ENCODE measurements around the gene DIP2A.

The DIP2A gene

DNA sequence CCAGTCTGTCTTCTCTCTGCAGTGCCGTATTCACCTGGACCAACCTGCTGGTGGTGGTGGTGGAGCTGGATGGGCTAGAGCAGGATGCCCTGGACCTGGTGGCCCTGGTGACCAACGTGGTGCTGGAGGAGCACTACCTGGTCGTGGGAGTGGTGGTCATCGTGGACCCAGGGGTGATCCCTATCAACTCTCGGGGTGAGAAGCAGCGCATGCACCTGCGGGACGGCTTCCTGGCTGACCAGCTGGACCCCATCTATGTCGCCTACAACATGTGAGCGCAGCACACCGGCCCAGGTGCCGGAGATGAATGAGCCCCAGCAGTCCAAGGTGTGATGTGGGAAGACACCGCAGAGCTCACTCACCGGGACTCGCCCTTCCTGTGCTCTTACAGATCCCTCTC lies 108.7 kb downstream of the DIP2A start:
- H3K36me3 ChIP-seq (ENCODE audit: control insufficient read depth in 1 of 2, insufficient read depth in 2 of 2, low read depth in 1 of 2, low read length in 2 of 2), result peaks cover 61 to 97% of the 10 kb centered on the region in 2 experiments
- WGBS, result 97% methylated on average over 12 of the region's 15 CpGs

DNA sequence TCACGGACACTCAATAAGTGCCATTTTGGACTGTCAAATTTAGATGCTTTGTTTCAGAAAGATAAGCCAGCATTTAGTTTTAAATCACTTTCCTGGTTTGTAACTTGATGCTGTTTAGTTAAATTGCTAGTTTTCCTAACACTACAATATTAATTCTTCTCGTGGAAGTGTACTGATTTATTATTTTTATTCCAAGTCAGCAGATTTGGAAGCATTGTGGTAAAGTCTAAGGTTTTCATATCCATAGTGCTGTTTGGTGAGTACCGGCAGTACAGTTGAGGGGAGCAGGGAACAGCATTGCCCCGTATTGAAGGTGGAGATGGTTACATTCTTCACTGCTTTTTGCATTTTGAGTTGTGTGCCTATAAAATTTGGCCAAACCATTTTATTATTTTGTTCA lies 109.9 kb downstream of the DIP2A start:
- H2AFZ ChIP-seq (ENCODE audit: low read depth, low read length), result no peak overlapping the region
- H2BK5ac ChIP-seq (ENCODE audit: low read depth, low read length, poor library complexity, severe bottlenecking), result no peak overlapping the region
- H3K4ac ChIP-seq (ENCODE audit: low read depth in 1 of 2, low read length in 2 of 2), result no peak overlapping the region
- H3K36me3 ChIP-seq (ENCODE audit: control insufficient read depth in 1 of 2, insufficient read depth in 2 of 2, low read depth in 1 of 2, low read length in 2 of 2), result peaks cover 52 to 96% of the 10 kb centered on the region in 2 experiments
- peaks cover 19% of the 10 kb centered on the region for H3K9me3 ChIP-seq (ENCODE audit: control insufficient read depth, low read length)
- no peak overlapping the region for H3K18ac ChIP-seq (ENCODE audit: low read depth in 1 of 2, low read length in 2 of 2)
- no peak overlapping the region for H3K4me3 ChIP-seq (ENCODE audit: insufficient read depth in 1 of 2, low read depth in 1 of 2, low read length in 2 of 2)
- no peak overlapping the region for H4K8ac ChIP-seq (ENCODE audit: low read length)
- H3K27ac ChIP-seq (ENCODE audit: low read length, poor library complexity, severe bottlenecking), result no peak overlapping the region
- H2BK120ac ChIP-seq (ENCODE audit: low read depth, low read length), result no peak overlapping the region
- H2AK5ac ChIP-seq (ENCODE audit: low read length, severe bottlenecking), result no peak overlapping the region
- H3K27me3 ChIP-seq (ENCODE audit: control insufficient read depth in 1 of 2, insufficient read depth in 1 of 2, low read length in 2 of 2), result no peaks in the 10 kb centered on the region
- H3K4me1 ChIP-seq (ENCODE audit: control insufficient read depth, insufficient read depth, low read depth, low read length), result no peaks in the 10 kb centered on the region
- no peak overlapping the region for H3K9ac ChIP-seq (ENCODE audit: low read length)
- H2BK15ac ChIP-seq (ENCODE audit: low read depth, poor library complexity, severe bottlenecking), result no peak overlapping the region
- no peak for DNase-seq
- no peak overlapping the region for H3K4me2 ChIP-seq (ENCODE audit: low read length, poor library complexity, severe bottlenecking)
- no peak overlapping the region for H3K23ac ChIP-seq (ENCODE audit: low read length in 2 of 2)
- WGBS, result 80% methylated on average over 3 of the region's 4 CpGs
- H3K79me1 ChIP-seq (replicated peaks; ENCODE audit: low read length, poor library complexity, severe bottlenecking), result peaks cover 3% of the 10 kb centered on the region
- H3K14ac ChIP-seq (ENCODE audit: low read length in 2 of 2), result no peak overlapping the region
- no peak overlapping the region for H4K91ac ChIP-seq (ENCODE audit: low read length)
- no peak overlapping the region for H2BK12ac ChIP-seq (ENCODE audit: low read length in 2 of 2)

More for the DNA sequence above, 108.7 kb downstream of the DIP2A start:
- H4K91ac ChIP-seq (ENCODE audit: low read length), result no peak overlapping the region
- DNase-seq, result no peak
- peaks cover 7% of the 10 kb centered on the region for H3K9me3 ChIP-seq (ENCODE audit: control insufficient read depth, low read length)
- no peaks in the 10 kb centered on the region for H3K27me3 ChIP-seq (ENCODE audit: control insufficient read depth in 1 of 2, insufficient read depth in 1 of 2, low read length in 2 of 2)
- peaks cover 3% of the 10 kb centered on the region for H3K79me1 ChIP-seq (replicated peaks; ENCODE audit: low read length, poor library complexity, severe bottlenecking)
- H3K4me1 ChIP-seq (ENCODE audit: control insufficient read depth, insufficient read depth, low read depth, low read length), result peaks cover 4% of the 10 kb centered on the region
- no peak overlapping the region for H3K4me3 ChIP-seq (ENCODE audit: insufficient read depth in 1 of 2, low read depth in 1 of 2, low read length in 2 of 2)
- no peak overlapping the region for H2BK12ac ChIP-seq (ENCODE audit: low read length in 2 of 2)
- H3K27ac ChIP-seq (ENCODE audit: low read length, poor library complexity, severe bottlenecking), result no peak overlapping the region
- H2BK5ac ChIP-seq (ENCODE audit: low read depth, low read length, poor library complexity, severe bottlenecking), result no peak overlapping the region
- H3K4me2 ChIP-seq (ENCODE audit: low read length, poor library complexity, severe bottlenecking), result no peak overlapping the region
- H2AK5ac ChIP-seq (ENCODE audit: low read length, severe bottlenecking), result no peak overlapping the region
- no peak overlapping the region for H3K14ac ChIP-seq (ENCODE audit: low read length in 2 of 2)
- H2BK15ac ChIP-seq (ENCODE audit: low read depth, poor library complexity, severe bottlenecking), result no peak overlapping the region
- H2BK120ac ChIP-seq (ENCODE audit: low read depth, low read length), result no peak overlapping the region
- H2AFZ ChIP-seq (ENCODE audit: low read depth, low read length), result no peak overlapping the region
- no peak overlapping the region for H3K4ac ChIP-seq (ENCODE audit: low read depth in 1 of 2, low read length in 2 of 2)
- H3K18ac ChIP-seq (ENCODE audit: low read depth in 1 of 2, low read length in 2 of 2), result no peak overlapping the region
- H3K9ac ChIP-seq (ENCODE audit: low read length), result no peak overlapping the region
- H4K8ac ChIP-seq (ENCODE audit: low read length), result no peak overlapping the region
- H3K23ac ChIP-seq (ENCODE audit: low read length in 2 of 2), result no peak overlapping the region

DNA sequence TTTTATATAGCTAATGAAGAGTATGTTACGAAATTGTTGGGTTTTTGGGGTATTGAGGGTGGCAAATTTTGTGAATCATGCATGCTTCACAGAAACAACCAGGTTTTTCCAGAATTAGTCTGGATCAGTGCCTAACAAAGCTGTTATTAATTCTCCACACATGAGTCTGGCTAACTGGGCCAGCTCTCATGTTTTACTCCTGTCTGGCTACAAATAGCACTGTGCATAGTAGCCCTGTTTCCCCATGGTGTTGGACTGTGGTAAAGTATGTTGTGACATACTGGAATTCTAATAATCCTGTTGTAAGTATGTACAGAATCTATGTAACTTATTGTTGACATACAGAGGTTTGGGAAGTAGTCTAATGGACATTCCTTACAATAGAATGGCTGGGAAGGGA lies 110.4 kb downstream of the DIP2A start:
- Histone ChIP-seq H2BK5ac (ENCODE audit: low read depth, low read length, poor library complexity, severe bottlenecking) (no peak overlapping the region), H3K18ac (ENCODE audit: low read depth in 1 of 2, low read length in 2 of 2) (no peak overlapping the region), H2BK12ac (ENCODE audit: low read length in 2 of 2) (no peak overlapping the region), H3K27me3 (ENCODE audit: control insufficient read depth in 1 of 2, insufficient read depth in 1 of 2, low read length in 2 of 2) (no peaks in the 10 kb centered on the region), H2AK5ac (ENCODE audit: low read length, severe bottlenecking) (no peak overlapping the region), H3K23ac (ENCODE audit: low read length in 2 of 2) (no peak overlapping the region), H4K91ac (ENCODE audit: low read length) (no peak overlapping the region), H3K4me2 (ENCODE audit: low read length, poor library complexity, severe bottlenecking) (no peak overlapping the region), H3K36me3 (ENCODE audit: control insufficient read depth in 1 of 2, insufficient read depth in 2 of 2, low read depth in 1 of 2, low read length in 2 of 2) (peaks cover 47 to 90% of the 10 kb centered on the region in 2 experiments), H3K4me1 (ENCODE audit: control insufficient read depth, insufficient read depth, low read depth, low read length) (no peaks in the 10 kb centered on the region), H2BK120ac (ENCODE audit: low read depth, low read length) (no peak overlapping the region), H2AFZ (ENCODE audit: low read depth, low read length) (no peak overlapping the region), H3K79me1 (replicated peaks; ENCODE audit: low read length, poor library complexity, severe bottlenecking) (peaks cover 3% of the 10 kb centered on the region), H3K4me3 (ENCODE audit: insufficient read depth in 1 of 2, low read depth in 1 of 2, low read length in 2 of 2) (no peak overlapping the region), H4K8ac (ENCODE audit: low read length) (no peak overlapping the region), H3K9me3 (ENCODE audit: control insufficient read depth, low read length) (peaks cover 25% of the 10 kb centered on the region), H3K27ac (ENCODE audit: low read length, poor library complexity, severe bottlenecking) (no peak overlapping the region), H3K4ac (ENCODE audit: low read depth in 1 of 2, low read length in 2 of 2) (no peak overlapping the region), H3K14ac (ENCODE audit: low read length in 2 of 2) (no peak overlapping the region), H3K9ac (ENCODE audit: low read length) (no peak overlapping the region), H2BK15ac (ENCODE audit: low read depth, poor library complexity, severe bottlenecking) (no peak overlapping the region)
- WGBS, result 100% methylated on average over 1 of the region's 1 CpG
- DNase-seq, result peak; percentile 9

DNA sequence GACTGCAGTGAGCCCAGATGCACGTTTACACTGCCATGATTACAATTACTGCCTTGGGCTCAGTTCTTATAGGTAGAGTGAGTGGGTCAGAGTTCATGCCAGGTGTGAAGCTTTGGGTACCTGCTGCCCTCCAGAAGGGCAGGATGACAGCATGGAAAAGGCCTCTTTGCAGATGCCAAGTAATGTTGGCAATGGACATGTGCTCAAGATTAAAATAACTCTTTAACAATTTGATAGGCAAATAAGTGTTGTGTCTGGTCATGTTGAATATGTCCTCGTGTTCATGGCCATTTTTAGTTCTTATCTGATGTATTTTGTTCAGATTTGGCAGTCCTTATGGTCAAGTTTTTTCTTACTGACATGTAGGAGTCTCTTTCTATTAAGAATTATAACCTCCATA lies 111.4 kb downstream of the DIP2A start:
- Histone ChIP-seq H2BK5ac (ENCODE audit: low read depth, low read length, poor library complexity, severe bottlenecking) (no peak overlapping the region), H2AK5ac (ENCODE audit: low read length, severe bottlenecking) (no peak overlapping the region), H3K36me3 (ENCODE audit: control insufficient read depth in 1 of 2, insufficient read depth in 2 of 2, low read depth in 1 of 2, low read length in 2 of 2) (peaks cover 37 to 80% of the 10 kb centered on the region in 2 experiments), H4K91ac (ENCODE audit: low read length) (no peak overlapping the region), H3K4me2 (ENCODE audit: low read length, poor library complexity, severe bottlenecking) (no peak overlapping the region), H2AFZ (ENCODE audit: low read depth, low read length) (no peak overlapping the region), H3K4me1 (ENCODE audit: control insufficient read depth, insufficient read depth, low read depth, low read length) (no peaks in the 10 kb centered on the region), H3K4me3 (ENCODE audit: insufficient read depth in 1 of 2, low read depth in 1 of 2, low read length in 2 of 2) (no peak overlapping the region), H3K27me3 (ENCODE audit: control insufficient read depth in 1 of 2, insufficient read depth in 1 of 2, low read length in 2 of 2) (no peaks in the 10 kb centered on the region), H3K4ac (ENCODE audit: low read depth in 1 of 2, low read length in 2 of 2) (no peak overlapping the region), H2BK15ac (ENCODE audit: low read depth, poor library complexity, severe bottlenecking) (no peak overlapping the region), H2BK120ac (ENCODE audit: low read depth, low read length) (no peak overlapping the region), H3K9me3 (ENCODE audit: control insufficient read depth, low read length) (peaks cover 34% of the 10 kb centered on the region), H3K27ac (ENCODE audit: low read length, poor library complexity, severe bottlenecking) (no peak overlapping the region), H2BK12ac (ENCODE audit: low read length in 2 of 2) (no peak overlapping the region), H4K8ac (ENCODE audit: low read length) (no peak overlapping the region), H3K79me1 (replicated peaks; ENCODE audit: low read length, poor library complexity, severe bottlenecking) (peaks cover 3% of the 10 kb centered on the region), H3K18ac (ENCODE audit: low read depth in 1 of 2, low read length in 2 of 2) (no peak overlapping the region), H3K14ac (ENCODE audit: low read length in 2 of 2) (no peak overlapping the region), H3K23ac (ENCODE audit: low read length in 2 of 2) (no peak overlapping the region), H3K9ac (ENCODE audit: low read length) (no peak overlapping the region)
- no peak for DNase-seq
- WGBS, result 98% methylated on average over 2 of the region's 2 CpGs

All from mesenchymal stem cell (in vitro differentiated cells and primary cell).